Gastrocnemius medialis (tissue), 4 donors: ENCODE results near the gene LGALS1.

Experiments used
- POLR2A ChIP-seq, 2 donors: fragments of 450-650 bp; IDR thresholded peaks; one replicate each; pipeline ENCODE4 v1.6.1; 2017; ENCODE audit warnings: antibody characterized with exemption in 2 of 2, mild to moderate bottlenecking in 2 of 2, moderate library complexity in 2 of 2
- TF ChIP-seq, protein P1 (sequence below), 5 experiments: fragments of 450-650 bp in 3 of 5; fragments of 200-600 bp in 2 of 5; sonication (generic) in 2 of 5; IDR thresholded peaks in 4 of 5; conservative IDR thresholded peaks in 1 of 5; 1 replicate in 4 of 5; 2 replicates in 1 of 5; pipeline ENCODE4 v1.5.1; 2016 to 2019; ENCODE audit warnings: antibody characterized with exemption in 5 of 5, mild to moderate bottlenecking in 3 of 5, moderate library complexity in 3 of 5

DNA sequence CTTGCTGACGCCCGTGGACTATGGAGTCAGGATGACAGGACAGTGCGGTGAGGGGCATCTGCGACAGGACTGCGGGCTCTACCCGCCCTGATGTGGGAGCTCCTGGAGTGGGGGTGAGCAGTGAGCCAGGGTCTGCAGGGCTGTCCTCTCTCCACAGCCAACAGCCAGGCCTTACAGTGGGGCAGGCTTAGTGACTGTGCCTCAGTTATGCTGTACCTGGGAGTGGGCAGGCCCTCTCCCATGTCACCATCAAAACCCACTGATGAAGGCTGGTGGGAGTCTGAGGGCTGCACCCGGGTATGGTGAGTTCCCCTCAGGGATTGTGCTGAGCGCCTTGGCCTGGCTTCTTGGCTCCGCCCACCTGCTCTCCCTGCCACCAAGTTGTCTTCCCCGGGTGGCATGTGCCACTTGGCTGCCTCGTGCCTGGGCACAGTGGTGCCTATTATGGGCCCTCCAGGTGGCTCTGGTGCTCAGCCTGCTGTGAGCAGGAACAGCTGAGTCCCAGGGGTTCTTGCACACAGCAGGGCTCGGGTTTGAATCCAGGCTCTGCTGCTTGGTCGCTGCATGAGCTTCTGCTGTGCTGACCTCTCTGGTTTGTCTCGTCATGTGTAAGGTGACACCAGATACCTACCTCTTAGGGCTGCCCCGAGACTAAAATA lies 17.3 kb downstream of the LGALS1 start:
- TF ChIP-seq, protein P1, sequence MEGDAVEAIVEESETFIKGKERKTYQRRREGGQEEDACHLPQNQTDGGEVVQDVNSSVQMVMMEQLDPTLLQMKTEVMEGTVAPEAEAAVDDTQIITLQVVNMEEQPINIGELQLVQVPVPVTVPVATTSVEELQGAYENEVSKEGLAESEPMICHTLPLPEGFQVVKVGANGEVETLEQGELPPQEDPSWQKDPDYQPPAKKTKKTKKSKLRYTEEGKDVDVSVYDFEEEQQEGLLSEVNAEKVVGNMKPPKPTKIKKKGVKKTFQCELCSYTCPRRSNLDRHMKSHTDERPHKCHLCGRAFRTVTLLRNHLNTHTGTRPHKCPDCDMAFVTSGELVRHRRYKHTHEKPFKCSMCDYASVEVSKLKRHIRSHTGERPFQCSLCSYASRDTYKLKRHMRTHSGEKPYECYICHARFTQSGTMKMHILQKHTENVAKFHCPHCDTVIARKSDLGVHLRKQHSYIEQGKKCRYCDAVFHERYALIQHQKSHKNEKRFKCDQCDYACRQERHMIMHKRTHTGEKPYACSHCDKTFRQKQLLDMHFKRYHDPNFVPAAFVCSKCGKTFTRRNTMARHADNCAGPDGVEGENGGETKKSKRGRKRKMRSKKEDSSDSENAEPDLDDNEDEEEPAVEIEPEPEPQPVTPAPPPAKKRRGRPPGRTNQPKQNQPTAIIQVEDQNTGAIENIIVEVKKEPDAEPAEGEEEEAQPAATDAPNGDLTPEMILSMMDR (IDR thresholded peaks at IDR 0.05 in 4 of 5, conservative IDR thresholded peaks at IDR 0.05 in 1 of 5): no peak
- no peak for TF ChIP-seq POLR2A (IDR thresholded peaks at IDR 0.05)
